HEK293 (cell line): ENCODE data around the gene BTBD18.

ENCODE experiments used
- GLIS1 ChIP-seq: fragments of 450-650 bp; formaldehyde crosslinking; IDR thresholded peaks from 2 replicates; pipeline ENCODE4 v1.5.1; 2016; ENCODE audit warnings: missing biosample characterization, missing genetic modification characterization
- KLF17 ChIP-seq: fragments of 450-650 bp; formaldehyde crosslinking; IDR thresholded peaks from 2 replicates; pipeline ENCODE4 v1.5.1; 2016; ENCODE audit warnings: missing biosample characterization, missing genetic modification characterization
- RBAK ChIP-seq: fragments of 450-650 bp; formaldehyde crosslinking; IDR thresholded peaks from 2 replicates; pipeline ENCODE4 v1.5.1; 2016; ENCODE audit warnings: missing biosample characterization, missing genetic modification characterization
- TCF7L2 ChIP-seq: IDR thresholded peaks from 2 replicates; pipeline ENCODE4 v1.6.1; 2011; ENCODE audit warnings: low read depth, mild to moderate bottlenecking, inconsistent platforms, low read length, moderate library complexity, borderline replicate concordance
- ZNF132 ChIP-seq: fragments of 450-650 bp; formaldehyde crosslinking; IDR thresholded peaks from 2 replicates; pipeline ENCODE4 v1.5.1; 2017; ENCODE audit warnings: missing biosample characterization, missing genetic modification characterization, borderline replicate concordance
- ZNF138 ChIP-seq: fragments of 450-650 bp; formaldehyde crosslinking; IDR thresholded peaks from 2 replicates; pipeline ENCODE4 v1.5.1; 2016; ENCODE audit warnings: missing biosample characterization, missing genetic modification characterization, borderline replicate concordance
- ZNF248 ChIP-seq: fragments of 450-650 bp; formaldehyde crosslinking; IDR thresholded peaks from 2 replicates; pipeline ENCODE4 v1.5.1; 2017; ENCODE audit warnings: missing biosample characterization, missing genetic modification characterization
- ZNF274 ChIP-seq, 2 experiments: fragments of 200-500 bp in 1 of 2; fragments of 450-650 bp in 1 of 2; sonication (Bioruptor generic) in 1 of 2; formaldehyde crosslinking in 1 of 2; IDR thresholded peaks; 2 replicates each; pipeline versions ENCODE4 v1.5.1 to v1.6.1; 2014 to 2016; ENCODE audit warnings: borderline replicate concordance in 1 of 2, inconsistent platforms in 1 of 2, low read length in 1 of 2, missing biosample characterization in 1 of 2, missing genetic modification characterization in 1 of 2
- ZNF302 ChIP-seq: fragments of 450-650 bp; formaldehyde crosslinking; IDR thresholded peaks from 2 replicates; pipeline ENCODE4 v1.5.1; 2016; ENCODE audit warnings: missing biosample characterization, missing genetic modification characterization, low read depth
- ZNF391 ChIP-seq: fragments of 450-650 bp; formaldehyde crosslinking; IDR thresholded peaks from 2 replicates; pipeline ENCODE4 v1.5.1; 2016; ENCODE audit warnings: low read depth, missing biosample characterization, missing genetic modification characterization, borderline replicate concordance
- ZNF529 ChIP-seq: fragments of 450-650 bp; formaldehyde crosslinking; IDR thresholded peaks from 2 replicates; pipeline ENCODE4 v1.5.1; 2017; ENCODE audit warnings: missing genetic modification characterization, missing biosample characterization; ENCODE audit not compliant: insufficient replicate concordance
- ZNF677 ChIP-seq: fragments of 450-650 bp; IDR thresholded peaks from 2 replicates; pipeline ENCODE4 v1.5.0; 2018; ENCODE audit warnings: missing biosample characterization, mild to moderate bottlenecking, missing genetic modification characterization, moderate library complexity
- ZNF791 ChIP-seq: fragments of 450-650 bp; formaldehyde crosslinking; IDR thresholded peaks from 2 replicates; pipeline ENCODE4 v1.5.1; 2016; ENCODE audit warnings: missing biosample characterization, missing genetic modification characterization
- ZSCAN16 ChIP-seq: fragments of 450-650 bp; formaldehyde crosslinking; IDR thresholded peaks from 2 replicates; pipeline ENCODE4 v1.5.1; 2016; ENCODE audit warnings: missing biosample characterization, missing genetic modification characterization
- TF ChIP-seq, protein P1 (sequence below): fragments of 450-650 bp; formaldehyde crosslinking; IDR thresholded peaks from 2 replicates; pipeline ENCODE4 v1.5.1; 2016; ENCODE audit warnings: missing biosample characterization, missing genetic modification characterization
- TF ChIP-seq, protein P2 (sequence below): sonication (generic); formaldehyde crosslinking; IDR thresholded peaks from 2 replicates; pipeline ENCODE4 v1.8.1; 2022; ENCODE audit warnings: mild to moderate bottlenecking, moderate library complexity, missing genetic modification reagents
- TF ChIP-seq, protein P3 (sequence below): fragments of 450-650 bp; formaldehyde crosslinking; conservative IDR thresholded peaks from 2 replicates; pipeline ENCODE4 v1.5.1; 2016; ENCODE audit warnings: low read depth, missing biosample characterization, missing genetic modification characterization
- TF ChIP-seq, protein P4 (sequence below): fragments of 450-650 bp; formaldehyde crosslinking; IDR thresholded peaks from 2 replicates; pipeline ENCODE4 v1.5.1; 2016; ENCODE audit warnings: missing biosample characterization, missing genetic modification characterization
- TF ChIP-seq, protein P5 (sequence below): fragments of 450-650 bp; formaldehyde crosslinking; IDR thresholded peaks from 2 replicates; pipeline ENCODE4 v1.5.1; 2016; ENCODE audit warnings: missing biosample characterization, missing genetic modification characterization

BTBD18 gene

DNA sequence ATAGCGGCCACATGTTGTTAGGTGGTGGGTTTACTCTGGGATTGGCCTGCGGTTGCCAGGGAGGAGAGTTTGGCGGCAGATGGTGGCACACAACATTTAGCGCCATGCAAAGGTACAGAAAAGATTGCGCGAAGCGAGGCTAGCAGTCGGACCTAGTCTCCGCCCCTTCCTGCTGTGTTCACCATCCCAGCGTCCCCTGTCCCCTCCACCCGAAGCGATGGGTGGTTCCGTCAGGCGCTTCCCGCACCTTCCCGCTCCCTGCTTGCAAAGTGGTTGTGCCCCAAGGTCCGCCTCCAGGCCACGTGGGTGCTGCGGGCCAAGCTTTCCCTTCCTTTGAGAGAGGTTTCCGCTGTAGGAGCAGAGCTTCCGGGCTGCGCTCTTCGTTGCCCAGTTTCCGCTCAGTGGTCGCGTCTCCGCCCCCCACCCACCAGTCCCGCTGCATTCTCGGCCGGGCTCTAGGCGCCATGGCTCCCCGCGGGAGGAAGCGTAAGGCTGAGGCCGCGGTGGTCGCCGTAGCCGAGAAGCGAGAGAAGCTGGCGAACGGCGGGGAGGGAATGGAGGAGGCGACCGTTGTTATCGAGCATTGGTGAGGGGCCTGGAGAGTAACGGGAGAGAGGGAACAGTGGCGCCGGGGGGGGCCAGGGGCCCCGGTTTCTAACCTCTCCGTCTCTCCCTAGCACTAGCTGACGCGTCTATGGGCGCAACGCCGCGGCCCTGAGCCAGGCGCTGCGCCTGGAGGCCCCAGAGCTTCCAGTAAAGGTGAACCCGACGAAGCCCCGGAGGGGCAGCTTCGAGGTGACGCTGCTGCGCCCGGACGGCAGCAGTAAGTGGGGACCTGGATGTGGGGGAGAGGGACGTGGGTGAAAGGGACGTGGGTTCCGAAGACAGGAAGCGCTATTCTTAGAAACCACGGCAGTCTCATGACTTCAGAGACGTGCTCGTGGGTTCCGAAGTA, 10.2 kb downstream of the BTBD18 start, which contains the start of gene SELENOH (continued):
- TF ChIP-seq, protein P1, sequence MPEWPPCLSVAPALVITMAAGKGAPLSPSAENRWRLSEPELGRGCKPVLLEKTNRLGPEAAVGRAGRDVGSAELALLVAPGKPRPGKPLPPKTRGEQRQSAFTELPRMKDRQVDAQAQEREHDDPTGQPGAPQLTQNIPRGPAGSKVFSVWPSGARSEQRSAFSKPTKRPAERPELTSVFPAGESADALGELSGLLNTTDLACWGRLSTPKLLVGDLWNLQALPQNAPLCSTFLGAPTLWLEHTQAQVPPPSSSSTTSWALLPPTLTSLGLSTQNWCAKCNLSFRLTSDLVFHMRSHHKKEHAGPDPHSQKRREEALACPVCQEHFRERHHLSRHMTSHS (tag by site-specific recombination) = no peak
- TF ChIP-seq TCF7L2 (0 out of 2 replicates have a peak, but pooled peaks have one; percentile 37), ZNF677 (tag by site-specific recombination) (no peak), ZNF138 (tag by site-specific recombination) (no peak), ZNF791 (tag by site-specific recombination) (no peak), ZSCAN16 (tag by site-specific recombination) (no peak), ZNF391 (tag by site-specific recombination) (peak; percentile 86; the same call in 1 of the 2 replicates), RBAK (no peak), ZNF274 (IDR thresholded peaks at IDR 0.05; ENCODE audit: low read length) (no peak), ZNF274 (tag by site-specific recombination; IDR thresholded peaks at IDR 0.05; ENCODE audit: borderline replicate concordance) (no peak), ZNF529 (tag by site-specific recombination) (no peak), ZNF132 (tag by site-specific recombination) (no peak), KLF17 (peak; percentile 96), ZNF248 (tag by site-specific recombination) (no peak), ZNF302 (tag by site-specific recombination) (no peak), GLIS1 (tag by site-specific recombination) (peak; percentile 36)
- TF ChIP-seq, protein P2, sequence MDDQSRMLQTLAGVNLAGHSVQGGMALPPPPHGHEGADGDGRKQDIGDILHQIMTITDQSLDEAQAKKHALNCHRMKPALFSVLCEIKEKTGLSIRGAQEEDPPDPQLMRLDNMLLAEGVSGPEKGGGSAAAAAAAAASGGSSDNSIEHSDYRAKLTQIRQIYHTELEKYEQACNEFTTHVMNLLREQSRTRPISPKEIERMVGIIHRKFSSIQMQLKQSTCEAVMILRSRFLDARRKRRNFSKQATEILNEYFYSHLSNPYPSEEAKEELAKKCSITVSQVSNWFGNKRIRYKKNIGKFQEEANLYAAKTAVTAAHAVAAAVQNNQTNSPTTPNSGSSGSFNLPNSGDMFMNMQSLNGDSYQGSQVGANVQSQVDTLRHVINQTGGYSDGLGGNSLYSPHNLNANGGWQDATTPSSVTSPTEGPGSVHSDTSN = peak; percentile 85
- TF ChIP-seq, protein P3, sequence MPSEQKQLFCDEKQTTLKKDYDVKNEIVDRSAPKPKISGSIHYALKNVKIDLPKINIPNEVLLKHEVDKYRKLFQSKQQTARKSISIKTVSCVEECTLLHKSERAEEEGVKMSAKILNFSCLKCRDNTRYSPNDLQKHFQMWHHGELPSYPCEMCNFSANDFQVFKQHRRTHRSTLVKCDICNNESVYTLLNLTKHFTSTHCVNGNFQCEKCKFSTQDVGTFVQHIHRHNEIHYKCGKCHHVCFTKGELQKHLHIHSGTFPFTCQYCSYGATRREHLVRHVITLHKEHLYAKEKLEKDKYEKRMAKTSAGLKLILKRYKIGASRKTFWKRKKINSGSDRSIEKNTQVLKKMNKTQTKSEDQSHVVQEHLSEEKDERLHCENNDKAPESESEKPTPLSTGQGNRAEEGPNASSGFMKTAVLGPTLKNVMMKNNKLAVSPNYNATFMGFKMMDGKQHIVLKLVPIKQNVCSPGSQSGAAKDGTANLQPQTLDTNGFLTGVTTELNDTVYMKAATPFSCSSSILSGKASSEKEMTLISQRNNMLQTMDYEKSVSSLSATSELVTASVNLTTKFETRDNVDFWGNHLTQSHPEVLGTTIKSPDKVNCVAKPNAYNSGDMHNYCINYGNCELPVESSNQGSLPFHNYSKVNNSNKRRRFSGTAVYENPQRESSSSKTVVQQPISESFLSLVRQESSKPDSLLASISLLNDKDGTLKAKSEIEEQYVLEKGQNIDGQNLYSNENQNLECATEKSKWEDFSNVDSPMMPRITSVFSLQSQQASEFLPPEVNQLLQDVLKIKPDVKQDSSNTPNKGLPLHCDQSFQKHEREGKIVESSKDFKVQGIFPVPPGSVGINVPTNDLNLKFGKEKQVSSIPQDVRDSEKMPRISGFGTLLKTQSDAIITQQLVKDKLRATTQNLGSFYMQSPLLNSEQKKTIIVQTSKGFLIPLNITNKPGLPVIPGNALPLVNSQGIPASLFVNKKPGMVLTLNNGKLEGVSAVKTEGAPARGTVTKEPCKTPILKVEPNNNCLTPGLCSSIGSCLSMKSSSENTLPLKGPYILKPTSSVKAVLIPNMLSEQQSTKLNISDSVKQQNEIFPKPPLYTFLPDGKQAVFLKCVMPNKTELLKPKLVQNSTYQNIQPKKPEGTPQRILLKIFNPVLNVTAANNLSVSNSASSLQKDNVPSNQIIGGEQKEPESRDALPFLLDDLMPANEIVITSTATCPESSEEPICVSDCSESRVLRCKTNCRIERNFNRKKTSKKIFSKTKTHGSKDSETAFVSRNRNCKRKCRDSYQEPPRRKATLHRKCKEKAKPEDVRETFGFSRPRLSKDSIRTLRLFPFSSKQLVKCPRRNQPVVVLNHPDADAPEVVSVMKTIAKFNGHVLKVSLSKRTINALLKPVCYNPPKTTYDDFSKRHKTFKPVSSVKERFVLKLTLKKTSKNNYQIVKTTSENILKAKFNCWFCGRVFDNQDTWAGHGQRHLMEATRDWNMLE (tag by site-specific recombination) = peak; percentile 86
- TF ChIP-seq, protein P4, sequence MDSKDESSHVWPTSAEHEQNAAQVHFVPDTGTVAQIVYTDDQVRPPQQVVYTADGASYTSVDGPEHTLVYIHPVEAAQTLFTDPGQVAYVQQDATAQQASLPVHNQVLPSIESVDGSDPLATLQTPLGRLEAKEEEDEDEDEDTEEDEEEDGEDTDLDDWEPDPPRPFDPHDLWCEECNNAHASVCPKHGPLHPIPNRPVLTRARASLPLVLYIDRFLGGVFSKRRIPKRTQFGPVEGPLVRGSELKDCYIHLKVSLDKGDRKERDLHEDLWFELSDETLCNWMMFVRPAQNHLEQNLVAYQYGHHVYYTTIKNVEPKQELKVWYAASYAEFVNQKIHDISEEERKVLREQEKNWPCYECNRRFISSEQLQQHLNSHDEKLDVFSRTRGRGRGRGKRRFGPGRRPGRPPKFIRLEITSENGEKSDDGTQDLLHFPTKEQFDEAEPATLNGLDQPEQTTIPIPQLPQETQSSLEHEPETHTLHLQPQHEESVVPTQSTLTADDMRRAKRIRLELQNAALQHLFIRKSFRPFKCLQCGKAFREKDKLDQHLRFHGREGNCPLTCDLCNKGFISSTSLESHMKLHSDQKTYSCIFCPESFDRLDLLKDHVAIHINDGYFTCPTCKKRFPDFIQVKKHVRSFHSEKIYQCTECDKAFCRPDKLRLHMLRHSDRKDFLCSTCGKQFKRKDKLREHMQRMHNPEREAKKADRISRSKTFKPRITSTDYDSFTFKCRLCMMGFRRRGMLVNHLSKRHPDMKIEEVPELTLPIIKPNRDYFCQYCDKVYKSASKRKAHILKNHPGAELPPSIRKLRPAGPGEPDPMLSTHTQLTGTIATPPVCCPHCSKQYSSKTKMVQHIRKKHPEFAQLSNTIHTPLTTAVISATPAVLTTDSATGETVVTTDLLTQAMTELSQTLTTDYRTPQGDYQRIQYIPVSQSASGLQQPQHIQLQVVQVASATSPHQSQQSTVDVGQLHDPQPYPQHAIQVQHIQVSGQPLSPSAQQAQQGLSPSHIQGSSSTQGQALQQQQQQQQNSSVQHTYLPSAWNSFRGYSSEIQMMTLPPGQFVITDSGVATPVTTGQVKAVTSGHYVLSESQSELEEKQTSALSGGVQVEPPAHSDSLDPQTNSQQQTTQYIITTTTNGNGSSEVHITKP (tag by site-specific recombination) = peak; percentile 99
- TF ChIP-seq, protein P5, sequence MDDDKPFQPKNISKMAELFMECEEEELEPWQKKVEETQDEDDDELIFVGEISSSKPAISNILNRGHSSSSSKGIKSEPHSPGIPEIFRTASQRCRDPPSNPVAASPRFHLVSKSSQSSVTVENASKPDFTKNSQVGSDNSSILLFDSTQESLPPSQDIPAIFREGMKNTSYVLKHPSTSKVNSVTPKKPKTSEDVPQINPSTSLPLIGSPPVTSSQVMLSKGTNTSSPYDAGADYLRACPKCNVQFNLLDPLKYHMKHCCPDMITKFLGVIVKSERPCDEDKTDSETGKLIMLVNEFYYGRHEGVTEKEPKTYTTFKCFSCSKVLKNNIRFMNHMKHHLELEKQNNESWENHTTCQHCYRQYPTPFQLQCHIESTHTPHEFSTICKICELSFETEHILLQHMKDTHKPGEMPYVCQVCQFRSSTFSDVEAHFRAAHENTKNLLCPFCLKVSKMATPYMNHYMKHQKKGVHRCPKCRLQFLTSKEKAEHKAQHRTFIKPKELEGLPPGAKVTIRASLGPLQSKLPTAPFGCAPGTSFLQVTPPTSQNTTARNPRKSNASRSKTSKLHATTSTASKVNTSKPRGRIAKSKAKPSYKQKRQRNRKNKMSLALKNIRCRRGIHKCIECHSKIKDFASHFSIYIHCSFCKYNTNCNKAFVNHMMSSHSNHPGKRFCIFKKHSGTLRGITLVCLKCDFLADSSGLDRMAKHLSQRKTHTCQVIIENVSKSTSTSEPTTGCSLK (tag by site-specific recombination) = no peak
